Panc1 (cell line): ENCODE results near the gene CST11.

ENCODE experiments used
- POLR2AphosphoS5 ChIP-seq: IDR thresholded peaks from 2 replicates; pipeline ENCODE4 v1.6.1; 2012; ENCODE audit warnings: mild to moderate bottlenecking, low read depth, low read length, moderate library complexity
- TF ChIP-seq, protein P1 (sequence below): fragments of 450-650 bp; IDR thresholded peaks from 2 replicates; pipeline ENCODE4 v1.5.1; 2017; ENCODE audit warnings: mild to moderate bottlenecking

- TF ChIP-seq, protein P1, sequence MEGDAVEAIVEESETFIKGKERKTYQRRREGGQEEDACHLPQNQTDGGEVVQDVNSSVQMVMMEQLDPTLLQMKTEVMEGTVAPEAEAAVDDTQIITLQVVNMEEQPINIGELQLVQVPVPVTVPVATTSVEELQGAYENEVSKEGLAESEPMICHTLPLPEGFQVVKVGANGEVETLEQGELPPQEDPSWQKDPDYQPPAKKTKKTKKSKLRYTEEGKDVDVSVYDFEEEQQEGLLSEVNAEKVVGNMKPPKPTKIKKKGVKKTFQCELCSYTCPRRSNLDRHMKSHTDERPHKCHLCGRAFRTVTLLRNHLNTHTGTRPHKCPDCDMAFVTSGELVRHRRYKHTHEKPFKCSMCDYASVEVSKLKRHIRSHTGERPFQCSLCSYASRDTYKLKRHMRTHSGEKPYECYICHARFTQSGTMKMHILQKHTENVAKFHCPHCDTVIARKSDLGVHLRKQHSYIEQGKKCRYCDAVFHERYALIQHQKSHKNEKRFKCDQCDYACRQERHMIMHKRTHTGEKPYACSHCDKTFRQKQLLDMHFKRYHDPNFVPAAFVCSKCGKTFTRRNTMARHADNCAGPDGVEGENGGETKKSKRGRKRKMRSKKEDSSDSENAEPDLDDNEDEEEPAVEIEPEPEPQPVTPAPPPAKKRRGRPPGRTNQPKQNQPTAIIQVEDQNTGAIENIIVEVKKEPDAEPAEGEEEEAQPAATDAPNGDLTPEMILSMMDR: no peak
- TF ChIP-seq POLR2AphosphoS5: no peak
Observed at GRCh38 chr20:23425129-23425528, 27.5 kb downstream of the CST11 start.
